Mesothelial cell of epicardium (in vitro differentiated cells): ENCODE results near the gene IFNG-AS1. TPM values are rescaled to one million over a fixed set of nuclear protein-coding genes. Genes with fewer than 3 reads are reported as not detected.

Source experiments
- DNase-seq, 2 experiments: peaks; one replicate each; pipeline ENCODE4 v3.0.0; 2021; ENCODE audit warnings: low spot score in 2 of 2; ENCODE audit not compliant: unreplicated experiment in 2 of 2
- H3K27ac Mint-ChIP-seq: 2 replicates; pipeline ENCODE4 v1.8.0; 2021; ENCODE audit warnings: mixed read lengths
- H3K27me3 Mint-ChIP-seq: 2 replicates; pipeline ENCODE4 v1.8.0; 2021; ENCODE audit warnings: low read depth, mixed read lengths
- H3K36me3 Mint-ChIP-seq: 2 replicates; pipeline ENCODE4 v1.8.0; 2021; ENCODE audit warnings: mixed read lengths
- H3K4me1 Mint-ChIP-seq: 2 replicates; pipeline ENCODE4 v1.8.0; 2021; ENCODE audit warnings: mixed read lengths
- H3K4me3 Mint-ChIP-seq: 2 replicates; pipeline ENCODE4 v1.8.0; 2021; ENCODE audit warnings: mild to moderate bottlenecking, moderate library complexity, mixed read lengths
- H3K9me3 Mint-ChIP-seq: 2 replicates; pipeline ENCODE4 v1.8.0; 2021; ENCODE audit warnings: mixed read lengths
- total RNA-seq: library from RNA; stranded (reverse); gene quantifications from 3 replicates; pipeline ENCODE4 v1.2.1, GENCODE V29; 2021
- TF ChIP-seq, protein P1 (sequence below): fragments of 200-600 bp; sonication (generic); IDR thresholded peaks from one replicate; pipeline ENCODE4 v1.5.0; 2021; ENCODE audit warnings: antibody characterized with exemption; ENCODE audit not compliant: unreplicated experiment

Gene IFNG-AS1
- total RNA-seq, 1 donor from 2014 or later, result not detected

DNA sequence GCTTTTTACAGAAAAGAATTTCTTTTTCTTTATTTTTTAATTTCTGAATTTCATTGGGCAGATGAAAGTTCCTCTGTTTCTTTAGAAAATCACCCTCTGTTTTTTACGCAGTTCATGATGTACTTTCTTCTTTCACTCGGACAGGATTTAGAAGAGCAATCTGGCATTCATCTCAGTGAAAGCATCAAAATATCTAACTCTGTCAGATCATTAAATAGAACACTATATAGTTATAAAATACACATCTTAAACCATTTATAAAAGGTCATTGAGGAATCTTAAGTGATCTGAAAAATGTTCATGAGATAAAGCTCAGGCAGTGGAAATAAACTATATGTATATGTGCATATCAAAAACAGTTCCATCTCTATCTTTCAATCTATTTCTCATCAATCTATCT is 3.9 kb downstream of the IFNG-AS1 start:
- Mint-ChIP-seq H3K36me3 (no peaks in the 10 kb centered on the region), H3K4me1 (no peaks in the 10 kb centered on the region), H3K9me3 (no peaks in the 10 kb centered on the region), H3K27me3 (peaks cover 18% of the 10 kb centered on the region), H3K27ac (no peak overlapping the region), H3K4me3 (no peak overlapping the region)
- TF ChIP-seq, protein P1, sequence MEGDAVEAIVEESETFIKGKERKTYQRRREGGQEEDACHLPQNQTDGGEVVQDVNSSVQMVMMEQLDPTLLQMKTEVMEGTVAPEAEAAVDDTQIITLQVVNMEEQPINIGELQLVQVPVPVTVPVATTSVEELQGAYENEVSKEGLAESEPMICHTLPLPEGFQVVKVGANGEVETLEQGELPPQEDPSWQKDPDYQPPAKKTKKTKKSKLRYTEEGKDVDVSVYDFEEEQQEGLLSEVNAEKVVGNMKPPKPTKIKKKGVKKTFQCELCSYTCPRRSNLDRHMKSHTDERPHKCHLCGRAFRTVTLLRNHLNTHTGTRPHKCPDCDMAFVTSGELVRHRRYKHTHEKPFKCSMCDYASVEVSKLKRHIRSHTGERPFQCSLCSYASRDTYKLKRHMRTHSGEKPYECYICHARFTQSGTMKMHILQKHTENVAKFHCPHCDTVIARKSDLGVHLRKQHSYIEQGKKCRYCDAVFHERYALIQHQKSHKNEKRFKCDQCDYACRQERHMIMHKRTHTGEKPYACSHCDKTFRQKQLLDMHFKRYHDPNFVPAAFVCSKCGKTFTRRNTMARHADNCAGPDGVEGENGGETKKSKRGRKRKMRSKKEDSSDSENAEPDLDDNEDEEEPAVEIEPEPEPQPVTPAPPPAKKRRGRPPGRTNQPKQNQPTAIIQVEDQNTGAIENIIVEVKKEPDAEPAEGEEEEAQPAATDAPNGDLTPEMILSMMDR, result no peak
- DNase-seq, result no peak

DNA sequence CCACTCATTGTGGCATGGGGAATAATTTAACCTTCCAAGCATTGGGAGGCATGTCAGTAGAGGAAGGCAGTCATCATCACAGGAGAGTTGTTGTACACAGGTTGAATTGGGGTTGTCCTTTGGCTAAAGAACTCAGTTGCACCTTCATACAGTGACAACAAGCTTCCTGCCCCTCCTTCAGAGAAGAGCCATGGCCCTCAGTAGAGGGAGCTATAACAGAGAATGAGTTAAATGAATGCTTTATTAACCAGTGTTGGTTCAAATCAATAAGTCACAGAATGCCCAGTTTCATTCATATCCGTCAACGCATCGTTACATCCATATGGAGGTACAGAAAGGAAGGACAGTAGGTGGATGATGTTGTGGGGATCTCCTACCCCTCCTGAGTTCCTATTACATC is 4.8 kb downstream of the IFNG-AS1 start:
- TF ChIP-seq, protein P1, result no peak
- no peak for DNase-seq
- Mint-ChIP-seq H3K9me3 (no peaks in the 10 kb centered on the region), H3K4me1 (no peaks in the 10 kb centered on the region), H3K27ac (no peak overlapping the region), H3K36me3 (no peaks in the 10 kb centered on the region), H3K4me3 (no peak overlapping the region), H3K27me3 (peaks cover 15% of the 10 kb centered on the region)

DNA sequence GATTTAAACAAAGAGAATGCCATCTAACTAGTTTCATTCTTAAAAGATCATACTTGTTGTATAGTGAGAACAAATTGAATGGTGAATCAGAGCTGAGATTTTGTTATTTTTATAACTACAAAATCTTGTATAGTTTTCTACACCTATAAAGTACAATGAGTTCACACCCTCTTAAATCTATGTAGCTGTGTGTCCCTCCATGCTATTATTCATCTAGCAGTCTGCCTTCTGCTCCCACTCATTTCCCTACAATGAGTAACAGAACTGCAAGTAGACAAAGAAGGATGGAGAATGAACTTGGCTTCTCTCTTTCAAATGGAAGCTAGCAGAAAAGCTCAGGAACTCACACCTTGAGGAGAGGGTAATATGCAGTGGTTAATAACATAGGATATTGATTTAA is 7.1 kb downstream of the IFNG-AS1 start:
- Mint-ChIP-seq H3K36me3 (no peaks in the 10 kb centered on the region), H3K4me1 (no peaks in the 10 kb centered on the region), H3K9me3 (no peaks in the 10 kb centered on the region), H3K4me3 (no peak overlapping the region), H3K27me3 (peaks cover 4% of the 10 kb centered on the region), H3K27ac (no peak overlapping the region)
- TF ChIP-seq, protein P1, result no peak
- no peak for DNase-seq

DNA sequence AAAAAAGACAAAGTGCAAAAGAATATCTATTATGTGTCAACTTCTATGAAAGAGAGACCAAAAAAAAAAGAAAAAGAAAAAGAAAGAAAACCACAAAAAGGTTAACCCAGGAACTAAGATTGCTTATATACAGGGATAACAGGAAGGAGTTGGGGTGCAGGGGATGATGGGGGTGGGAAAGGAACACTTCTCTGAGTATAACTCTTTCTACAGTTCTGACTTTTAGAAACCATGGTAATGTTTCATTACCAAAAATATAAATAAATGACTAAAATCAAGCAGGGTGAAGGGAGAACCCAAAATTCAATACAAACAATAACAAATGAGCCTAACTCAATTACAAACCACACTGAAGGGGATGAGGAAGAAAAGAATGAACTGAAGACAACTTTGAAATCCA is 9.1 kb downstream of the IFNG-AS1 start:
- Mint-ChIP-seq H3K4me1 (no peaks in the 10 kb centered on the region), H3K9me3 (no peaks in the 10 kb centered on the region), H3K36me3 (no peaks in the 10 kb centered on the region), H3K27me3 (peaks cover 3% of the 10 kb centered on the region), H3K4me3 (no peak overlapping the region), H3K27ac (no peak overlapping the region)
- DNase-seq, result no peak
- TF ChIP-seq, protein P1, result no peak

DNA sequence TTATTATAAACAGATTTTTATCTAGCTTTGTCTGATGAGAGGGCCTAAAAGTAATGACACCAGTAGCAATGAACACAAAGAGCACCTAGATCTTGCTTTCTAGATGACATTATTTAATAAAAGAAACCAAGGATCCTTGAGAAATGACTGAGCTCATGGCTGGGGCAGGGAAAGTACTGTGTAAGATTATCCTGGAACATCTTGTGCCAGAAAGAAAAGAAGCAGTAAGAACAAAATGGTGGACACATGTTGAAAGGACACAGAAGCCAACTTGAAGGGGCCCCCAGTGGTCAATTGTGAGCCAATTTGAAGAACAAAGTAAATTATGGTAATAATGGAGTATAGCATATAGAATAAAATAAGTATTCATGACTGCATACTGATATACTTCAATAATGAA is 10.0 kb downstream of the IFNG-AS1 start:
- H3K4me1 Mint-ChIP-seq, result no peaks in the 10 kb centered on the region
- H3K9me3 Mint-ChIP-seq, result peaks cover 3% of the 10 kb centered on the region
- H3K4me3 Mint-ChIP-seq, result no peak overlapping the region
- H3K27ac Mint-ChIP-seq, result no peak overlapping the region
- no peaks in the 10 kb centered on the region for H3K36me3 Mint-ChIP-seq
- DNase-seq, result no peak
- no peaks in the 10 kb centered on the region for H3K27me3 Mint-ChIP-seq
- TF ChIP-seq, protein P1, result no peak
